Adrenal gland (tissue), 5 donors: ENCODE results near the gene TMEM150A.

Source experiments
- POLR2A ChIP-seq, 2 donors: fragments of 450-650 bp; IDR thresholded peaks; one replicate each; pipeline ENCODE4 v1.6.1; 2017; ENCODE audit warnings: antibody characterized with exemption in 2 of 2, mild to moderate bottlenecking in 2 of 2, moderate library complexity in 1 of 2
- TF ChIP-seq, protein P1 (sequence below), 6 experiments: fragments of 450-650 bp in 4 of 6; fragments of 200-600 bp in 2 of 6; sonication (generic) in 1 of 6; IDR thresholded peaks; 1 replicate in 5 of 6; 2 replicates in 1 of 6; pipeline versions ENCODE4 v1.5.1 to v1.8.0; 2016 to 2021; ENCODE audit warnings: antibody characterized with exemption in 6 of 6, mild to moderate bottlenecking in 2 of 6, moderate library complexity in 1 of 6
- donor health status: DM: no; HTN: no; CAD: no.

DNA sequence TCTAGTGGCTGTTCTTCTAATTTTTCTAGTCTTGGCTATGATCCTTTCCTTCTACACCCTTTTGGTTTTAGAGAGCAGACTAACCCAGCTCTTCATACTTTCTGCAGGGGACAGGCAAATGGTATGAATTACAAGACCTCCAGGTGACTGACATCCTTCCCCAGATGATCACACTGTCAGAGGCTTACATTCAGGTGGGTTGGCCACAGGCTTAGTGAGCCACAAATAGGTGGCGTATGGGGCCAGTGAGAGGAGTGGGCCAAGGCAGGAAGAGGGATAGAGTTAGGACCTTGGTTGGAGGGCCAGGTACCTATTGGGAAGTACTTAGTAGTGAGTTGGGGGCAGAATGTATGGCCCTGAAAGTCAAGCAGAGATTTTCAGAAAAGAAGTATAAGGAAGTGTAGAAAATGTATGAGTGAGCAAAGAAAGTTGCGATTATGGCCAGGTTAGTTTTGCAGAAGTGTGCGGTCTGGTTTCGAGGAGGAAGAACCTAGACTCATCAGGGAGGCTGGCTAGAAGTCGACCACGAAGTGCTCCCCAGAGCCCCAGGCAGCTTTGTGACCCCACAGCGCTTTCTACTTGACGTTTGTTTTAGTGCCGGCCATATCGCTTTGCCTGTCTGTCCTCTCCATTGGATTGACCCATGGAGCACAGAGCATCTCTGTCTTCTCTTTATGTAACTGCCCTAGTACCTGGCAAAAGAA is 45.5 kb upstream of the TMEM150A start:
- TF ChIP-seq, protein P1, sequence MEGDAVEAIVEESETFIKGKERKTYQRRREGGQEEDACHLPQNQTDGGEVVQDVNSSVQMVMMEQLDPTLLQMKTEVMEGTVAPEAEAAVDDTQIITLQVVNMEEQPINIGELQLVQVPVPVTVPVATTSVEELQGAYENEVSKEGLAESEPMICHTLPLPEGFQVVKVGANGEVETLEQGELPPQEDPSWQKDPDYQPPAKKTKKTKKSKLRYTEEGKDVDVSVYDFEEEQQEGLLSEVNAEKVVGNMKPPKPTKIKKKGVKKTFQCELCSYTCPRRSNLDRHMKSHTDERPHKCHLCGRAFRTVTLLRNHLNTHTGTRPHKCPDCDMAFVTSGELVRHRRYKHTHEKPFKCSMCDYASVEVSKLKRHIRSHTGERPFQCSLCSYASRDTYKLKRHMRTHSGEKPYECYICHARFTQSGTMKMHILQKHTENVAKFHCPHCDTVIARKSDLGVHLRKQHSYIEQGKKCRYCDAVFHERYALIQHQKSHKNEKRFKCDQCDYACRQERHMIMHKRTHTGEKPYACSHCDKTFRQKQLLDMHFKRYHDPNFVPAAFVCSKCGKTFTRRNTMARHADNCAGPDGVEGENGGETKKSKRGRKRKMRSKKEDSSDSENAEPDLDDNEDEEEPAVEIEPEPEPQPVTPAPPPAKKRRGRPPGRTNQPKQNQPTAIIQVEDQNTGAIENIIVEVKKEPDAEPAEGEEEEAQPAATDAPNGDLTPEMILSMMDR (IDR thresholded peaks at IDR 0.05) = no peak
- no peak for TF ChIP-seq POLR2A (IDR thresholded peaks at IDR 0.05)
